ENCODE data around the gene TMPRSS11B. TPM values are rescaled to one million over a fixed set of nuclear protein-coding genes. Genes with fewer than 3 reads are reported as not detected.

Gene TMPRSS11B
- not detected for total RNA-seq

- TF ChIP-seq CTCF (IDR thresholded peaks at IDR 0.05; ENCODE audit: low read depth): no peak
Observed at GRCh38 chr4:68245594-68245993, at the start of gene TMPRSS11B. Gene TMPRSS11B, minus strand, starts transcription at chr4:68245694. Its CDS starts 136 bp downstream, at chr4:68245558.

- TF ChIP-seq CTCF (IDR thresholded peaks at IDR 0.05; ENCODE audit: low read depth): no peak
Observed at GRCh38 chr4:68291256-68291655, 45.8 kb upstream of the TMPRSS11B start.

GRCh38 chr4:68288393-68288740 is 42.9 kb upstream of the TMPRSS11B start:
- TF ChIP-seq CTCF (IDR thresholded peaks at IDR 0.05; ENCODE audit: low read depth): no peak

GRCh38 chr4:68287704-68288392 is 42.4 kb upstream of the TMPRSS11B start:
- no peak for TF ChIP-seq CTCF (IDR thresholded peaks at IDR 0.05; ENCODE audit: low read depth)

- TF ChIP-seq CTCF (IDR thresholded peaks at IDR 0.05; ENCODE audit: low read depth): no peak
Observed at GRCh38 chr4:68283714-68284113, 38.2 kb upstream of the TMPRSS11B start.

- no peak for TF ChIP-seq CTCF (IDR thresholded peaks at IDR 0.05; ENCODE audit: low read depth)
Observed at GRCh38 chr4:68283095-68283494, 37.6 kb upstream of the TMPRSS11B start.

GRCh38 chr4:68278029-68278428 is 32.5 kb upstream of the TMPRSS11B start:
- TF ChIP-seq CTCF (IDR thresholded peaks at IDR 0.05; ENCODE audit: low read depth): no peak
